Measurements from ENCODE around the gene AIPL1.

Gene AIPL1

DNA sequence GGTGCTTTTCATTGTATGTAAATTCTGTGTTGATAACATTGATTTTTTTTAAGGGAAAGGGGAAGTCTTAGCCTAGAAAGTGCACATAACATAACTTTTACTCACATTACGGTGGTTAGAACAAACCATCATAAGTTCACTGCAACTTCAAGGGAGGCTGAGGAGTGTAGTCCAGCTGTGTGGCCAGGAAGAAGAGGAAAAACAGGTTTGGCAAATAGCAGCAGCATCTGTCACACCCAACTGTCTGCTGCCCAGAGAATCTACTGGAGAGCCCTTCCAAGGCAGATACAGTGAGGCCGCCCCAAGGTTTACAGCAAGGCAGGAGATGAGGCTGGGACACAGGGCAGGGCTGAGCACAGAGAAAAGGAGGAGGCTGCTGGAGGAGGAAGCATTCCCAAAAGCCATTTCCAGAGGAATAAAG lies 60.6 kb downstream of the AIPL1 start:
- Histone ChIP-seq H3K4me1 (ENCODE audit: control insufficient read depth, insufficient read depth, low read length) (peaks cover 22% of the 10 kb centered on the region), H3K4me3 (ENCODE audit: insufficient read depth, low read depth, low read length) (peak overlapping the region; percentile 20), H3K36me3 (ENCODE audit: control insufficient read depth, insufficient read depth, low read length) (no peaks in the 10 kb centered on the region), H3K27ac (ENCODE audit: insufficient read depth, low read depth, low read length, poor library complexity, severe bottlenecking) (no peak overlapping the region), H3K9me3 (ENCODE audit: control insufficient read depth, low read length) (no peaks in the 10 kb centered on the region), H3K27me3 (ENCODE audit: control insufficient read depth, insufficient read depth, low read length, poor library complexity, severe bottlenecking) (no peaks in the 10 kb centered on the region)
- 57 to 61% methylated on average over 2 of the region's 2 CpGs for WGBS, 2 experiments

Data from ectodermal cell (in vitro differentiated cells).